Hepatocyte (in vitro differentiated cells): ENCODE data around the gene PRSS50. TPM values are rescaled to one million over a fixed set of nuclear protein-coding genes. Genes with fewer than 3 reads are reported as not detected.

ENCODE experiments used
- DNase-seq: peaks from one replicate; pipeline ENCODE4 v3.0.0-alpha.2; 2016; ENCODE audit warnings: low spot score
- H2AFZ ChIP-seq: fragments of 200-600 bp; sonication (generic); 2 replicates; pipeline ENCODE4 v1.6.0; 2016; ENCODE audit warnings: antibody characterized with exemption, mild to moderate bottlenecking
- H3K27ac ChIP-seq: fragments of 200-600 bp; sonication (generic); 2 replicates; pipeline ENCODE4 v1.5.1; 2016; ENCODE audit warnings: mild to moderate bottlenecking
- H3K27me3 ChIP-seq: fragments of 200-600 bp; sonication (generic); 2 replicates; pipeline ENCODE4 v1.6.1; 2016
- H3K36me3 ChIP-seq: fragments of 200-600 bp; sonication (generic); replicated peaks from 2 replicates; pipeline ENCODE4 v1.5.1; 2016; ENCODE audit warnings: low read depth; ENCODE audit not compliant: insufficient read depth
- H3K4me1 ChIP-seq: fragments of 200-600 bp; sonication (generic); 2 replicates; pipeline ENCODE4 v1.5.1; 2016; ENCODE audit warnings: mild to moderate bottlenecking, moderate library complexity; ENCODE audit not compliant: insufficient read depth
- H3K4me2 ChIP-seq: fragments of 200-600 bp; sonication (generic); 2 replicates; pipeline ENCODE4 v1.6.0; 2016
- H3K4me3 ChIP-seq: fragments of 200-600 bp; sonication (generic); 2 replicates; pipeline ENCODE4 v1.5.1; 2016; ENCODE audit warnings: mild to moderate bottlenecking
- H3K79me2 ChIP-seq: fragments of 200-600 bp; sonication (generic); 2 replicates; pipeline ENCODE4 v1.6.0; 2017; ENCODE audit warnings: mild to moderate bottlenecking
- H3K9me2 ChIP-seq: fragments of 200-600 bp; sonication (generic); replicated peaks from 2 replicates; pipeline ENCODE4 v1.6.0; 2017; ENCODE audit warnings: mild to moderate bottlenecking; ENCODE audit not compliant: insufficient read depth
- H3K9me3 ChIP-seq: fragments of 200-600 bp; sonication (generic); 2 replicates; pipeline ENCODE4 v1.5.1; 2016; ENCODE audit warnings: low read depth, mild to moderate bottlenecking
- H4K20me1 ChIP-seq: fragments of 200-600 bp; sonication (generic); 2 replicates; pipeline ENCODE4 v1.6.0; 2016; ENCODE audit warnings: mild to moderate bottlenecking; ENCODE audit not compliant: insufficient read depth, poor library complexity, severe bottlenecking
- CTCF ChIP-seq: fragments of 200-600 bp; sonication (generic); IDR thresholded peaks from 2 replicates; pipeline ENCODE4 v1.5.1; 2016; ENCODE audit warnings: antibody characterized with exemption, mild to moderate bottlenecking; ENCODE audit not compliant: poor library complexity
- EZH2 ChIP-seq: fragments of 200-600 bp; sonication (generic); IDR thresholded peaks from 2 replicates; pipeline ENCODE4 v1.6.1; 2016; ENCODE audit warnings: antibody characterized with exemption, mild to moderate bottlenecking, borderline replicate concordance
- EZH2phosphoT487 ChIP-seq: fragments of 200-600 bp; sonication (generic); IDR thresholded peaks from one replicate; pipeline ENCODE4 v1.6.1; 2018; ENCODE audit warnings: antibody characterized with exemption, mild to moderate bottlenecking, low read depth, moderate library complexity; ENCODE audit not compliant: unreplicated experiment, severe bottlenecking
- WGBS: methylation state at CpG from one replicate; pipeline ENCODE4 v1.1.6; 2016; ENCODE audit warnings: low lambda C conversion rate; ENCODE audit errors: missing lambda C conversion rate; 5-methylcytosine and 5-hydroxymethylcytosine counted together
- polyA plus RNA-seq: library from polyadenylated mRNA; unstranded; fragments of >200 nt; fragmentation: Nextera tagmentation; extraction: Ambion mirVana; gene quantifications from 2 replicates; pipeline ENCODE4 v1.2.1, GENCODE V29; 2016
- total RNA-seq: library from RNA; depleted of rRNA; stranded (reverse); fragments of >200 nt; gene quantifications from 2 replicates; pipeline ENCODE4 v1.2.3, GENCODE V29; 2014

Gene PRSS50
- total and polyA plus RNA-seq, 2 experiments from 2014 or later, result 0.33 to 1.4 TPM

- Histone ChIP-seq H3K36me3 (no peaks in the 10 kb centered on the region), H4K20me1 (no peaks in the 10 kb centered on the region), H3K79me2 (no peaks in the 10 kb centered on the region), H3K27ac (no peak overlapping the region), H3K9me2 (no peaks in the 10 kb centered on the region), H3K4me3 (no peak overlapping the region), H3K9me3 (no peaks in the 10 kb centered on the region), H3K27me3 (no peaks in the 10 kb centered on the region), H3K4me2 (no peak overlapping the region), H2AFZ (no peak overlapping the region), H3K4me1 (no peaks in the 10 kb centered on the region)
- TF ChIP-seq EZH2phosphoT487, result no peak
- no peak for TF ChIP-seq CTCF
- TF ChIP-seq EZH2, result no peak
- 84% methylated on average over 2 of the region's 2 CpGs for WGBS
- DNase-seq, result no peak
These were observed 1.4 kb upstream of the PRSS50 start for GRCh38 chr3:46719044-46719565.

- Histone ChIP-seq H3K4me1 (no peaks in the 10 kb centered on the region), H3K27ac (no peak overlapping the region), H3K79me2 (no peaks in the 10 kb centered on the region), H3K4me2 (no peak overlapping the region), H3K4me3 (no peak overlapping the region), H3K27me3 (no peaks in the 10 kb centered on the region), H3K9me3 (no peaks in the 10 kb centered on the region), H2AFZ (no peak overlapping the region), H4K20me1 (no peaks in the 10 kb centered on the region), H3K36me3 (no peaks in the 10 kb centered on the region), H3K9me2 (no peaks in the 10 kb centered on the region)
- DNase-seq, result no peak
- no peak for TF ChIP-seq EZH2phosphoT487
- no peak for TF ChIP-seq EZH2
- TF ChIP-seq CTCF, result no peak
- WGBS, result 90% methylated on average over 19 of the region's 19 CpGs
These were observed 918 bp downstream of the PRSS50 start for GRCh38 chr3:46716461-46717441.

GRCh38 chr3:46715507-46716175, 2.0 kb downstream of the PRSS50 start:
- Histone ChIP-seq H3K4me1 (no peaks in the 10 kb centered on the region), H3K36me3 (no peaks in the 10 kb centered on the region), H3K27me3 (no peaks in the 10 kb centered on the region), H3K9me2 (no peaks in the 10 kb centered on the region), H3K9me3 (no peaks in the 10 kb centered on the region), H2AFZ (no peak overlapping the region), H3K27ac (no peak overlapping the region), H3K79me2 (no peaks in the 10 kb centered on the region), H3K4me3 (no peak overlapping the region), H4K20me1 (no peaks in the 10 kb centered on the region), H3K4me2 (no peak overlapping the region)
- DNase-seq, result no peak
- TF ChIP-seq CTCF (no peak), EZH2 (no peak), EZH2phosphoT487 (no peak)
- 100% methylated on average over 10 of the region's 11 CpGs for WGBS
